Peyer's patch (tissue), 4 donors: Measurements from ENCODE around the gene THBS3. TPM values are rescaled to one million over a fixed set of nuclear protein-coding genes. Genes with fewer than 3 reads are reported as not detected.
"Not testable (repeated sequence)": the region's sequence is repeated elsewhere in the genome, so short reads cannot be mapped to it uniquely, and the experiment has no call there.

Experiments
- DNase-seq, 3 donors: peaks; one replicate each; pipeline ENCODE4 v3.0.0-alpha.2; 2017 to 2019
- H3K27ac ChIP-seq, 4 donors: fragments of 200-600 bp; sonication (generic); one replicate each; pipeline ENCODE4 v1.5.1; 2016 to 2019
- H3K27me3 ChIP-seq, 2 donors: fragments of 200-600 bp; sonication (generic); one replicate each; pipeline ENCODE4 v1.5.1; 2019
- H3K36me3 ChIP-seq, 3 donors: fragments of 200-600 bp; sonication (generic); one replicate each; pipeline ENCODE4 v1.5.1; 2016 to 2019
- H3K4me1 ChIP-seq, 4 donors: fragments of 200-600 bp; sonication (generic); one replicate each; pipeline ENCODE4 v1.5.1; 2016 to 2019
- H3K4me3 ChIP-seq, 4 donors: fragments of 200-600 bp; sonication (generic); 1 replicate in 3 of 4; 2 replicates in 1 of 4; pipeline ENCODE4 v1.5.1; 2016 to 2019; ENCODE audit warnings: mild to moderate bottlenecking in 1 of 4
- H3K9me3 ChIP-seq, 4 donors: fragments of 200-600 bp; sonication (generic); one replicate each; pipeline ENCODE4 v1.5.1; 2016 to 2019; ENCODE audit warnings: mild to moderate bottlenecking in 1 of 4
- POLR2A ChIP-seq, 2 donors: fragments of 450-650 bp; IDR thresholded peaks; one replicate each; pipeline ENCODE4 v1.5.1; 2017; ENCODE audit warnings: antibody characterized with exemption in 2 of 2, mild to moderate bottlenecking in 2 of 2, moderate library complexity in 2 of 2
- total RNA-seq, 4 donors: library from RNA; depleted of rRNA; stranded (reverse); fragments of >200 nt; gene quantifications; one replicate each; pipeline ENCODE4 v1.1.0, GENCODE V29; 2016
- TF ChIP-seq, protein P1 (sequence below), 6 experiments: fragments of 450-650 bp in 4 of 6; fragments of 200-600 bp in 2 of 6; sonication (generic) in 1 of 6; IDR thresholded peaks; one replicate each; pipeline ENCODE4 v1.5.1; 2017 to 2019; ENCODE audit warnings: antibody characterized with exemption in 6 of 6, mild to moderate bottlenecking in 3 of 6, moderate library complexity in 1 of 6

Gene THBS3
- total RNA-seq, 4 donors from 2014 or later = 15.9 to 58.6 (median 46.5) TPM

DNA sequence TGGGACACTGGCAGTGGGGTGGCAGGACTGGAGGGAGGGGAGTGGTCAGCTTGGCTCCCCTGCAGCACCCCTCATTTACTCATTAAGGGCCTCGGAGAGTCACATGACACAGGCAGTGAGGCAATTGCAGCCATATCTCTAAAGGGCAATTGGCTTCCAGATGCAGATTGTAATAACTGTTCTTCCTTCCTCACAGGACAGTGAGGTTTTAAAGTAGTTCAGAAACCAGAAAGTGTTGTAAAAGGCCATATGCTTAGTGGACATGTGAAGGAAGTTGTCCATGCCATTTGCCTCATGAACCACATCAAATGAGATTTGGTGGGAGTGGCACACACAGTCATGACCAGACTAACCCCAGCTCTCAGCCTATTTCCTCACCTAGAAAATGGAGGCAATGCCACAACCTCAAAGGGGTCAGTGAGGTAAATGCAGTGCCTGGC is 11.9 kb upstream of the THBS3 start:
- H3K4me3 ChIP-seq = no peak overlapping the region
- TF ChIP-seq POLR2A (IDR thresholded peaks at IDR 0.05) = no peak
- DNase-seq = no peak

DNA sequence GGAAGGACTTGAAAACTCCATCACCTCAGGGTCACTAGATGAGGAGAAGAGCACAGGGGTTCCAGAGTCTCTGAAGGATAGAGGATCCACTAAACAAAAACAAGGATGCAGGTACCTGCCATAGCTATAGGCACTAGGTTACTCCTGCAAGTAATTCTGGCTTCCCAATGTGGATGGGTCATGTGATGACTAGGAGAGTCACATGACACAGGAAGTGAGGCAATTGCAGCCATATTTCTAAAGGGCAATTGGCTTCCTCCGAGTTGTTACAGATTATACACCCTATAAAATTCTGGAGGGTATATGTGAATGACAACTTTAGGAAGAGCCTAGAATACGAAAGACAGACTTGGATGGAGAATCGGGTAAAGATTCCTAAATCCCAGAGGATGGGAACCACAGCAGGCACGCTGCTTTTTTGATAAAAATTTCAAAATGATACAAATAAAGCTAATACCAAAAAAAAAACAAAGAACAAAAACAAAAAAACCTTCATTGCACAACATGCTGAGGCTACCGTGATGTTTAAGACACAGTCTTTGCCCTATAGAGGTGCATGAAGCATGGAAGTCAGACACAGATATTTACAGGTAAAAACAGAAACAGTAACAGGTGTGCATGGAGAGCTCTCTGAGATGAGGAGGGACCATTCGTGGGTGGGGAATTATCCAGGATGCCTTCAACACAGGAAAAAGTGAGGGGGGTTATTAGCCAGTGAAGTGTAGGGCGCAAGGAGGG is 11.3 kb upstream of the THBS3 start:
- Histone ChIP-seq H3K36me3 (no peaks in the 10 kb centered on the region), H3K27me3 (no peaks in the 10 kb centered on the region), H3K9me3 (no peaks in the 10 kb centered on the region), H3K4me3 (no peak overlapping the region), H3K27ac (peak overlapping the region in 1 of 4 donors; percentile 65), H3K4me1 (peaks cover 0 to 8% (median 0%) of the 10 kb centered on the region in 4 donors)
- DNase-seq = peak in 1 of 3 donors; percentile 62
- TF ChIP-seq POLR2A (IDR thresholded peaks at IDR 0.05) = no peak
- TF ChIP-seq, protein P1, sequence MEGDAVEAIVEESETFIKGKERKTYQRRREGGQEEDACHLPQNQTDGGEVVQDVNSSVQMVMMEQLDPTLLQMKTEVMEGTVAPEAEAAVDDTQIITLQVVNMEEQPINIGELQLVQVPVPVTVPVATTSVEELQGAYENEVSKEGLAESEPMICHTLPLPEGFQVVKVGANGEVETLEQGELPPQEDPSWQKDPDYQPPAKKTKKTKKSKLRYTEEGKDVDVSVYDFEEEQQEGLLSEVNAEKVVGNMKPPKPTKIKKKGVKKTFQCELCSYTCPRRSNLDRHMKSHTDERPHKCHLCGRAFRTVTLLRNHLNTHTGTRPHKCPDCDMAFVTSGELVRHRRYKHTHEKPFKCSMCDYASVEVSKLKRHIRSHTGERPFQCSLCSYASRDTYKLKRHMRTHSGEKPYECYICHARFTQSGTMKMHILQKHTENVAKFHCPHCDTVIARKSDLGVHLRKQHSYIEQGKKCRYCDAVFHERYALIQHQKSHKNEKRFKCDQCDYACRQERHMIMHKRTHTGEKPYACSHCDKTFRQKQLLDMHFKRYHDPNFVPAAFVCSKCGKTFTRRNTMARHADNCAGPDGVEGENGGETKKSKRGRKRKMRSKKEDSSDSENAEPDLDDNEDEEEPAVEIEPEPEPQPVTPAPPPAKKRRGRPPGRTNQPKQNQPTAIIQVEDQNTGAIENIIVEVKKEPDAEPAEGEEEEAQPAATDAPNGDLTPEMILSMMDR (IDR thresholded peaks at IDR 0.05) = no peak

More for the DNA sequence above, 11.9 kb upstream of the THBS3 start:
- Histone ChIP-seq H3K36me3 (no peaks in the 10 kb centered on the region), H3K4me1 (peaks cover 0 to 8% (median 0%) of the 10 kb centered on the region in 4 donors), H3K9me3 (no peaks in the 10 kb centered on the region), H3K27ac (peak overlapping the region in 3 of 4 donors; percentile 53 to 65 (median 63)), H3K27me3 (no peaks in the 10 kb centered on the region)

DNA sequence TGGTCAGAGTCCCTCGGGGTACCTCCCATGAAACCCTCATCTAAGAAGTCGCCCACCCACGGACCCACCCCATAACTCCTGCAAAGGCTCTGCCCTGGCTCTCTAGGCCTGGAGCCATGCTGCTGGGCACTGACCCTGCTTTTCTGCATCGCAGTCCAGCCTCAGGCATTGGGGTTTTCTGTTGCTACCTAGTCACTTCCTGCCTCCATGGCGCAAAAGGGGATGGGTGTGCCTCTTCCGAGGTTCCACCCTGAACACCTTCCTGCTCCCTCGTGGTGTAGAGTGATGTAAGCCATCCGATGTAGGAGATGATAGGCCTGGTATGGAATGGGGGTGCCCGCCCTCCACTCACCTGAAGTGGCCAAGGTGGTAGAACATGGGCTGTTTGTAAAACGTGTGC is 7.0 kb upstream of the THBS3 start:
- not testable (repeated sequence) for H3K27me3 ChIP-seq, H3K36me3 ChIP-seq, H3K4me3 ChIP-seq, DNase-seq, H3K4me1 ChIP-seq, H3K27ac ChIP-seq, H3K9me3 ChIP-seq

DNA sequence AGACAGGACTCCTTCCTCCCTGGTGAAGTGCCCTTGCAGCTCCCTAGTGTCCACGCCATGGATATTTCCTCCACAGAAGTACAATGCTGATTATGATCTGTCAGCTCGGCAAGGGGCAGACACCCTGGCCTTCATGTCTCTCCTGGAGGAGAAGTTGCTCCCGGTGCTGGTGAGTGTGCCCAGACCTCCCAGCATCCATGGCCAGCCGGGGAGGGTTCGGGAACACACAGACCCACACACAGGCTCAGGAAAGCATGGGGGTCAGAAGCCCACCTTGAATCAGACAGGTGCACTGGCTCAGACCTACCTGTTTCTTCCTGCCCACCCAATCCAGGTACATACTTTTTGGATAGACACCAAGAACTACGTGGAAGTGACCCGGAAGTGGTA is 4.3 kb upstream of the THBS3 start:
- H3K4me3 ChIP-seq, H3K27me3 ChIP-seq, H3K9me3 ChIP-seq, H3K27ac ChIP-seq, DNase-seq, H3K36me3 ChIP-seq: not testable (repeated sequence)
- peaks cover 5 to 22% (median 11%) of the 10 kb centered on the region in 4 donors for H3K4me1 ChIP-seq

DNA sequence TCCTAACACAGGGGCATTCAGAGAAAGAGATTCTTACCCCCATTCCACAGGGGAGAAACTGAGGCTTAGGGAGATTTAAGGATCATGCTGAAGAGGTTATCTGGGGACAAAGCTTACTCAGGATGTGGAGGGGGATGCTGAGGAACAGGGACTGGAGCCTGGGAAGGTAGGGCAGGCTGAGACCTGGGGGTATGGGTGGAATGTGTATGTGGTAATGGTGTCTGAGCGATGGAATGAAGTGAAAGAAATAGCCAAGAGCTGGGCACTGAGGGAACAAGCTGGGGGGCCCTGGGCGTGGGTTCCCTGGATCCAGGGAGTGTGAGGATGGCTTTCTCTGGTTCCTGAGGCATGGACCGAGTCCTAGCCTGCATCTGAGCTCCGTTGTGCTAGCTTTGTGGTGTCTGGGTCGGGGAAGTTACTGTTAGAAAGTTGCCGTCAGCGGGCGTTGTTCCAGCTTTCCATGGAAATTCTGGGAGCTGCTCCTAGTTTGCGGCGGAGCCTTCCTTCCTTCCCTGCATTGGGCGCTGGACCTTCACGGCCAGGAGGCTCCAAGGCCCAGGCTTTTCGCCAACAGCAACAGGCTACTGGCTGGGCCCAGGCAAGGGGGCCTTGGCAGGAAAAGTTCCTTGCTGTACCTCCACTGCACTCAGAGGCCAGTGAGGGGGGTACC is 3.8 kb upstream of the THBS3 start:
- H3K4me3 ChIP-seq, H3K9me3 ChIP-seq, H3K27ac ChIP-seq, H3K36me3 ChIP-seq, H3K27me3 ChIP-seq, DNase-seq: not testable (repeated sequence)
- H3K4me1 ChIP-seq = peaks cover 5 to 27% (median 13%) of the 10 kb centered on the region in 4 donors

DNA sequence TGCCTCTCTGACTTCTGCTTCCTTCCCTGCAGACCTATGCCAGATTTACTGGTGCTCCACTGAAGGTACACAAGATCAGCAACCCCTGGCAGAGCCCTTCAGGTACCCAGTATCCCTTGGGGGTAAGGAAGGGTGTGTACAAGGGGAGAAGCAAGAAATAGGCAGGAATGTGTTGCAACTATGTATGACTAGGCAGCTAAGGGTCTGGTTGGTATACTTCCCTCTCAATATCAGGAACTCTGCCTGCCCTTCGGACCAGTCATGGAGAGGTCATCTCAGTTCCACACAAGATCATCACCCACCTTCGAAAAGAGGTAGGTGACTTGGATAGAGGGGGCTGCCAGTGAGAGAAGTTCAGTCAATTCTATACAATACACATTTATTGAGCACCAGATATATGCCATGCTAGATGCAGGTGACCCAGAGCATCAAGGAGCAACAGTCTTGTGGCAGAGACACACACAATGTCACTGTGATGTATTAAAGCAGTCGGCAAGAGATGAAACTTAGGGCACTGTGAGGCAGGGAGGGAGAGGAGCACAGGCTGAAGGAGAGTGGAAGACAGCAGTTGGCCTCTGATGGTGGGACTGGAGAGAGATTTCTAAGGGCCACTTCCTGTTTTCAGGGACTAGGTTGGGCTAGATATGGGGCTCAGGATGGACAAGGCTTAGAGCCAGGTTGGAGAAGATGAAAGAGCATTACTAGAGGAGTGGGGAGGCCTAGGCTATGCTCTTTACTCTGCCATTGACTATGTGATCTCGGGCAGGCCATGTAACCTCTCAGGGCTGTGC is 2.8 kb upstream of the THBS3 start:
- H3K36me3 ChIP-seq = peaks cover 0 to 3% (median 0%) of the 10 kb centered on the region in 3 donors
- H3K4me3 ChIP-seq = no peak overlapping the region
- H3K27ac ChIP-seq = no peak overlapping the region
- TF ChIP-seq POLR2A (IDR thresholded peaks at IDR 0.05) = no peak
- TF ChIP-seq, protein P1 (IDR thresholded peaks at IDR 0.05) = no peak
- no peak for DNase-seq
- H3K4me1 ChIP-seq = peaks cover 5 to 29% (median 13%) of the 10 kb centered on the region in 4 donors
- no peaks in the 10 kb centered on the region for H3K27me3 ChIP-seq
- H3K9me3 ChIP-seq = no peaks in the 10 kb centered on the region

DNA sequence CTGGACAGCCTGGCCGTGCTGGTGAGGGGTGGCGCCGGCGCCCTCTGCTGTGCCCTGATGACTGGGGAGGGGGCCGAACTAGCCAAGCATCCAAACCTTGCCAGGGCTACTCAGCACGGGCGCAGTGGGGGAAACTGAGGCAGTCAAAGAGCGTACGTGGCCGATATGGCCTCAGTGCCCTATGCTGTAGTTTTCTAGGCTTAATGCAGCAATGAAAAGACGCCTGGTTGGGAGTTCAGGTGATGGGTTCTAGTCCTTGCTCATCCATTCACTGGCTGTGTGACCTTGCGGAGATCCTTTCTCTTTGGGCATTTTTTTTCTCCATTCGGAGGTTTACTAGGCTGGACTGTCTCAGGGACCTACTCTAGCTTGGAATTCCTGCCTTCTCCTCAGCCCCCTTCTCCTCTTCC is 1.6 kb upstream of the THBS3 start:
- Histone ChIP-seq H3K4me3 (peak overlapping the region; percentile 63 to 93 (median 83)), H3K36me3 (peaks cover 0 to 3% (median 0%) of the 10 kb centered on the region in 3 donors)
- TF ChIP-seq, protein P1 (IDR thresholded peaks at IDR 0.05) = no peak
- no peak for TF ChIP-seq POLR2A (IDR thresholded peaks at IDR 0.05)

More for the DNA sequence above, 1.6 kb upstream of the THBS3 start:
- no peak for DNase-seq
- H3K9me3 ChIP-seq = no peaks in the 10 kb centered on the region
- H3K27ac ChIP-seq = peak overlapping the region; percentile 95 to 99 (median 97)
- H3K27me3 ChIP-seq = no peaks in the 10 kb centered on the region
- H3K4me1 ChIP-seq = peaks cover 5 to 29% (median 13%) of the 10 kb centered on the region in 4 donors
